ENCODE results near the gene PTPN18.

- TF ChIP-seq CTCF (IDR thresholded peaks at IDR 0.05) (no peak), POLR2A (IDR thresholded peaks at IDR 0.05) (no peak)
Measured at GRCh38 chr2:130352237-130352636, 3.6 kb upstream of the PTPN18 start.
